Stomach (tissue), 4 donors: ENCODE measurements around the gene RSPH9.

ENCODE experiments used
- CTCF ChIP-seq, 7 experiments: fragments of 450-650 bp in 4 of 7; fragments of 200-600 bp in 3 of 7; sonication (generic) in 3 of 7; IDR thresholded peaks; one replicate each; pipeline ENCODE4 v1.5.1; 2016 to 2019; ENCODE audit warnings: antibody characterized with exemption in 7 of 7, control low read depth in 2 of 7, mild to moderate bottlenecking in 1 of 7
- EP300 ChIP-seq: sonication (generic); formaldehyde crosslinking; IDR thresholded peaks from one replicate; pipeline ENCODE4 v1.6.1; 2017; ENCODE audit warnings: antibody characterized with exemption
- POLR2A ChIP-seq, 4 donors: fragments of 450-650 bp; IDR thresholded peaks; one replicate each; pipeline ENCODE4 v1.6.1; 2016; ENCODE audit warnings: antibody characterized with exemption in 4 of 4, control low read depth in 2 of 4, mild to moderate bottlenecking in 1 of 4, moderate library complexity in 1 of 4
- POLR2AphosphoS5 ChIP-seq, 3 donors: sonication (generic); formaldehyde crosslinking; IDR thresholded peaks; one replicate each; pipeline ENCODE4 v1.6.1; 2016; ENCODE audit warnings: antibody characterized with exemption in 3 of 3

GRCh38 chr6:43668151-43669028 is 23.6 kb downstream of the RSPH9 start:
- TF ChIP-seq CTCF (IDR thresholded peaks at IDR 0.05), result peak in 5 of 7 experiments; percentile 35 to 59 (median 49)
- peak in 1 of 3 donors; percentile 57 for TF ChIP-seq POLR2AphosphoS5 (IDR thresholded peaks at IDR 0.05)
- no peak for TF ChIP-seq EP300
- TF ChIP-seq POLR2A (IDR thresholded peaks at IDR 0.05), result no peak
